ENCODE measurements around the gene TDP2.
"Not testable (repeated sequence)": the region's sequence is repeated elsewhere in the genome, so short reads cannot be mapped to it uniquely, and the experiment has no call there.

The TDP2 gene

GRCh38 chr6:24644377-24644776 lies 22.3 kb downstream of the TDP2 start:
- DNase-seq = no peak

DNA sequence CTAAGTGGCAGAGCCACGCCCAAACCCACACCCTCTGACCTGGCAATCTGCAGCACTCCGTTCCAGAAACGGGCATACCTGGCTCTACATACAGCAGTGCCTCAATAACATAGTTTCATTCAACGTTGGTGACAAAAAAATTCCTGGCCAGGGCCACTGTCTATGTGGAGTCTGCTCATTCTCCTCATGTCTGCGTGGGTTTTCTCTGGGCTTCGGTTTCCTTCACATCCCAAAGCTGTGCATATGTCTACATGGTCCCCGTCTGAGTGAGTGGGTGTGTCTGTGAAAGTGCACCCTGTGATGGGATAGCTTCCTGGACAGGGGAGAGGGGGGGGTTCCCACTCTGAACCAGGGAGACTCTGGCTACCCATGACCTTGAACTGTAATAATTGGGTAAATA lies 22.8 kb downstream of the TDP2 start:
- no peak for DNase-seq

GRCh38 chr6:24642061-24642460 lies 24.6 kb downstream of the TDP2 start:
- DNase-seq = no peak

DNA sequence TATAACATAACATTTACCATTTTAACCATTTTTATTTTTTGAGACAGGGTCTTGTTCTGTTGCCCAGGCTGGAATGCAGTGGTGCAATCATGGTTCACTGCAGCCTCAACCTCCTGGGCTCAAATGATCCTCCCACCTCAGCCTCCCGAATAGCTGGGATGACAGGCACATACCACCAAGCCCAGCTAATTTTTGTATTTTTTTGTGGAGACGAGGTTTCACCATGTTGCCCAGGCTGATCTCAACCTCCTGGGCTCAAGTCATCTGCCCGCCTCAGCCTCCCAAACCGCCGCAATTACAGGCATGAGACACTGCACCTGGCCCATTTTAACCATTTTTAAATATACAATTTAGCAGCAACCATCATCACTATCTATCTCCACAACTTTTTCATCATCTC lies 26.1 kb downstream of the TDP2 start:
- DNase-seq = not testable (repeated sequence)

DNA sequence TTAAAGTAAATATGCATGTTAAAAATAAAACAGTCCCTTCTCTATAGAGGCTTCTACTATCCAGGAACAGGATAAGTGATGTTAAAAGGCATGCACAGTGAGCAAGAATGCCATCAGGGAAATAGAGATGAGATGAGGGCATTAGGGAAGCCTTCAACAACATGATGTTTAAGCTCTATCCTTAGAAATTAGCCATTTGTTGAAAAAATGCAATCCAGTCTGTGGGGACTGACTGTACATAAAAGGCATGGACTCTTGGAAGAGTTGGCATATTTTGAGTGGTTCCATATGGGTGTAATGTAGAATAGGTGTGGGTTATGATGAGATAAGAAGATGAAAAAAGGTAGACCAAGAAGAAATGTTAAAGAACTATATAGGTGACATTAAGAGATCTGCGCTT lies 26.5 kb downstream of the TDP2 start:
- no peak for DNase-seq

GRCh38 chr6:24636681-24637080 lies 30.0 kb downstream of the TDP2 start:
- no peak for DNase-seq

- DNase-seq = no peak
Measured at GRCh38 chr6:24632573-24632972, 34.1 kb downstream of the TDP2 start.

- no peak for DNase-seq
Measured at GRCh38 chr6:24631671-24632070, 35.0 kb downstream of the TDP2 start.

GRCh38 chr6:24630856-24631505 lies 35.7 kb downstream of the TDP2 start:
- DNase-seq = no peak

- DNase-seq = no peak
Measured at GRCh38 chr6:24621626-24622289, 44.9 kb downstream of the TDP2 start.

DNA sequence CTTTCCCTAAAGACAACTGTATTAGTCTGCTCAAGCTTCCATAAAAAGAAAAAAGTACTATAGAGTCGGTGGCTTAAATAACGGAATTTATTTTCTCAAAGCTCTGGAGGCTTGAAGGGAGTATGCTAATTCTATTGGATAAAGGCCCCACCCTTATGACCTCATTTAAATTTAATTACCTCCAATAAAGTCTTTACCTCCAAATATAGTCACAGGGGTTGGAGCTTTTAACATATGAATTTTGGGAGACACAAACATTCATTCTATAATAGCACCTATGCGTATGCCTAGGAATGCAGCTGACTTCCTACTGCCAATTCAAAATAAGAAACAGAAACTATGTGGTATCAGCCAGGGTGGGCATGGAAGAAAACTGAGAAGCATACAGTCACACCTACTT lies 46.1 kb downstream of the TDP2 start:
- no peak for DNase-seq

DNA sequence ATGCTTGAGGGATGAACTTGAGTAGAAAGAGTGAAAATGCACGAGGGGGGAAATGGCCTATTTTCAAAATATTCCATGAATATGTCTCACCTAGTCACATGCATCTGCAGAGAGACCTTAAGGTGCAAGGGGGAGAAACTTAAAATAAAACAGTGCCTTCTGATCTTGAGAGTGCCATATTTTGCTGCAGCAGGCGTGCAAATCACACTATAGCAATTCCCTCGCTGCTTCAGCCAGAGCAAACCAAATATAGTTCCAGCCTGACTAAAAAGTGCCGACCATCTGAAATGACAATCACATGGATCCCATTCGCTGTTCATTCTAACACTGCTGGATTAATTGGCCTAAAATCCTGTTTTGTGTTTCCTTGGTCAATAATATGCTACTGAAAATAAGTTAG lies 47.0 kb downstream of the TDP2 start:
- no peak for DNase-seq

GRCh38 chr6:24614648-24615047 lies 52.1 kb downstream of the TDP2 start:
- no peak for DNase-seq

GRCh38 chr6:24614043-24614420 lies 52.7 kb downstream of the TDP2 start:
- DNase-seq = no peak

GRCh38 chr6:24613361-24614042 lies 53.2 kb downstream of the TDP2 start:
- no peak for DNase-seq

- DNase-seq = no peak
Measured at GRCh38 chr6:24610672-24611071, 56.0 kb downstream of the TDP2 start.

DNA sequence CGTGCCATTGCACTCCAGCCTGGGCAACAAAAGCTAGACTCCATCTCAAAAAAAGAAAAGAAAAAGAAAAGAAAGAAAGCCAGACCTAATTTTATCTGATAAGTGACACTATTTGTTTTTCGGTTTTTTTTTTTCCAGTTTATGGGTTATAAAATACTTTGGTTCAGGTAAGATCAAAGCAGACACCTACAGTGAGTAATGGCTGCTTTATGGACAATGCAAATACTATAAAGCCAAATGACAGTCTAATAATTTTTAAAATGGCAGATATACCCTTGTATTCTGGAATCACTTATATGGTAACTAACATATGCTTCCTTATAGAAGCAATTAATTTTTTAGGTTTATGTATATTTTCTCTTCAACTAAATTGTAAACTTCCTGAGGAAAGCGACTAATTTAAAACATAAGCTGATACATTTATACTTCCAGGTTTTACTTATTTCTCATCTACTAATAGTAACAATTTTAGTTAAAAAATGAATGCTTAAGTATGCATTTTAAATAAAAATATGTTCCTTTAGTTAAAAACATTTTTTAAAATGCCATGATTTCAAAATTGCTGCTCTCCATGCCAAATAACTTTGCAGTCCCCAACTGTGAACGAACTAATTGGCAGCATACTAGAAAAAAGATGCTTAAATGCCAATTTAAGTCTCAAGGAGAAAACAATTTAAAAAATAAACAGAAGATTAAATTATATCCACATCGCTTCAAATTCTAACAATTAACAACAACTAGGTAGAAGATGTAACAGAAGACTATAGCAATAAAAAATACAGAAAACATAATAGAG lies 59.2 kb downstream of the TDP2 start:
- DNase-seq = no peak

DNA sequence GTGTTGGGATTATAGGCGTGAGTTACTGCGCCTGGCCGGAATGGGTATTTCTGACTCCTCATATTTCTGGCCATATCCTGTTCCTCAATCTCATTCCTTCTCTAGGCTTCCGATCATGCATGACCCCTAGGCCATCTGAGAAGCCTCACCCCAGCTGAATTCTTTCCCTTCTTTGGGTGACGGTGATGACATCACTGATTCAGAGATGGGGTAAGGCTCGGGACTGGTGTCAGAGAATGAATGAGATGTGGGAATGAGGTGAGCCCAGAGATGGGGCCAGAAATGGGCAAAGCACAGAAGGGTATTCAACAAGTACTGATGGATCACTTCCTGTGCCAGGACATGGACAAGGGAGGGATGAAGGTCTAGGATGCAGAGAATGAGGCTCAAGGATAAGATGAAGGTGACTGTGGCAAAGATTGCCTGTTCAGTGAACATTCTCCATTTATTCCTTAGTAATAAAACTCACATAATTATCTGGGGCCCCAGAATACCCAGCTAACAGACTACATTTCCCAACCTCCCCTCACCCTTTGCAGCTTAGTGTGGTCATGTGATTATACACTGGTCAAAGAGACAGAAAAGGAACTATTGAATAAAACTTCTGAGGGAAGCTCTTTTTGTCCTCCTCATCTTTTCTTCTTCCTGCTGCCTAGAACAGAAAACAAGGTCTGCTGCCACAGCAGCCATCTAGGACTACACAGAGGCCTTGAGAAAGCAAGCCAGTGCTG lies 60.3 kb downstream of the TDP2 start:
- DNase-seq = no peak

- DNase-seq = no peak
Measured at GRCh38 chr6:24603241-24603640, 63.5 kb downstream of the TDP2 start.

DNA sequence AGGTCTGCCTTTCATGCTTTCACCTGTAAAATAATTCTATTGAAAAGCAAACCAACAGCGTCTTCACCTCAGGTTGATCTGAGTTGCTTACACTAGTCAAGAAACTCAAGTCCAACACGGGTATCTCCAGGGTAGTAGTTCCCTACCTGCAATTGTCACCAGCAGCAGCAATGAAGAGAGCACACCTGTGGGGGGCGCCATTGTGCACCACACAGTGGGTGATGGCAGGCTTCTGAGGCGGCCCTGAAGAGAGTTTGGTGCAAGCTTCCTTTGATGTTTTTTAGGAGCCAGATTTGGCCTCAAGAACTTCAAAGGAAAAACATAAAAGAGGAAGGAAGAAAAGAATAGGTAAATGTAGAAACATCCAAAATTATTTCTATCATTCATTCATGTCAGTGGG lies 65.8 kb downstream of the TDP2 start:
- no peak for DNase-seq
